Measurements from ENCODE around the gene STAM.

DNA sequence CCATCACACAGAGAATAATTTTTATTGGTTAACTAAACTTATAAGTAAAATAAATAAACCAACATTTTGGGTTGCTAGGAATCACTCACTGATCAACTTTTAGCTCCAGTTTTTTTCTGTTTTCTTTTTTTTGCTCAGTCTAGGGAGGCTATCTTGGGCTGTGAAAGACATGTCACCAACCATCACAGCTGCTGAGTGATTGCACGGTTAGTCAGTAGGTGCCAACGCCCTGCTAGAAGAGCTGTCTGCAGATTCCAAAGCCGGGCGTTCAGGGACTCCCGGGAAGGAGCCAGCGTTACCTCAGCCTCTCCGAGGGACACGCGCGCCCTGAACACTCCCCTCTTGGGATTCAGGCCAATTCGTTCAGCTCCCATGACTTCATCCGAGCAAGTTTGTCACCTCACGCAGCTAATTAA lies 604 bp upstream of the STAM start:
- TF ChIP-seq CTCF (IDR thresholded peaks at IDR 0.05; ENCODE audit: low read length) (no peak), EZH2 (optimal IDR thresholded peaks at IDR 0.05; ENCODE audit: low read depth, low read length) (no peak)

Measured in MM.1S (cell line).